ENCODE data around the gene C11orf86. TPM values are rescaled to one million over a fixed set of nuclear protein-coding genes. Genes with fewer than 3 reads are reported as not detected.
"Not testable (repeated sequence)": the region's sequence is repeated elsewhere in the genome, so short reads cannot be mapped to it uniquely, and the experiment has no call there.

Gene C11orf86
- total and polyA plus RNA-seq, 7 donors = 0.04 to 0.10 TPM; not detected in 5

DNA sequence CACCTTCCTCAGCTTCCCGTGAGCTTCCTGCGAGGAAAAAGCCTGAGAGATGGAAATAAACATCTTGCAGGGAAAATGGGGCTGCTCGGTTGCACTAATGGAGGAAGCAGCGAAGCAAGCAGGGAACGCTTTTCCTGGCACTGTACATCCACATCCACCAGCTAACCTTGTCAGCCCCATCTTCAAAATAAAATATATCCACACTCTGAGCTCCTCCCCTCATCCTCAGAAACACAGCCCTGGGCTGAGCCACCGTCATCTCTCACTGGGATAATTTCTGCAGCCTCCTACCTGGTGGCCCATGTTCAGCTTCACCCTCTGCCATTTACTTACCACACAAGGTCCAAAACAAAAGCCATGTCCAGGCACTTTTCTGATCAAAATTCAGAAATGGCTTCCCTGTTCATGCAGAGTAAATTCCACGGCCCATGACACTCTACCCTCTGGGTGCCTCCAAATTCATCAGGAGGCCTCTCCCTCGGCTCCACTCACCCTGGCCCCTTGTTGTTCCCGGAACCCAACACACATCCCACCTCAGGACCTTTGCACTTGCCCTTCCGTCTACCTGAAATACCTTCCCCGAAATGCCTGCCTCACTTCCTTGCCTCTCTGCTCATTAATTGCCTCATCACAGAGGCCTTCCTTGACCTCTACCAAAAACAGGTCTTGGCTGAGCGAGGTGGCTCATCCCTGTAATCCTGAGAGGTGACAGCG is 13.0 kb downstream of the C11orf86 start:
- no peak for ATAC-seq
- Histone ChIP-seq H3K36me3 (ENCODE audit: insufficient read depth in 1 of 2, low read depth in 1 of 2) (no peaks in the 10 kb centered on the region), H3K4me3 (no peak overlapping the region), H3K4me1 (peaks cover 12% of the 10 kb centered on the region), H3K27me3 (ENCODE audit: insufficient read depth in 3 of 3, low read length in 2 of 3) (no peaks in the 10 kb centered on the region), H3K27ac (no peak overlapping the region), H3K9me3 (no peaks in the 10 kb centered on the region)
- WGBS, 3 donors = 85 to 88% (median 86%) methylated on average over 13 of the region's 13 CpGs
- intact Hi-C loops (cut with DNase I) = no loop called here
- no peak for DNase-seq
- TF ChIP-seq, protein P1, sequence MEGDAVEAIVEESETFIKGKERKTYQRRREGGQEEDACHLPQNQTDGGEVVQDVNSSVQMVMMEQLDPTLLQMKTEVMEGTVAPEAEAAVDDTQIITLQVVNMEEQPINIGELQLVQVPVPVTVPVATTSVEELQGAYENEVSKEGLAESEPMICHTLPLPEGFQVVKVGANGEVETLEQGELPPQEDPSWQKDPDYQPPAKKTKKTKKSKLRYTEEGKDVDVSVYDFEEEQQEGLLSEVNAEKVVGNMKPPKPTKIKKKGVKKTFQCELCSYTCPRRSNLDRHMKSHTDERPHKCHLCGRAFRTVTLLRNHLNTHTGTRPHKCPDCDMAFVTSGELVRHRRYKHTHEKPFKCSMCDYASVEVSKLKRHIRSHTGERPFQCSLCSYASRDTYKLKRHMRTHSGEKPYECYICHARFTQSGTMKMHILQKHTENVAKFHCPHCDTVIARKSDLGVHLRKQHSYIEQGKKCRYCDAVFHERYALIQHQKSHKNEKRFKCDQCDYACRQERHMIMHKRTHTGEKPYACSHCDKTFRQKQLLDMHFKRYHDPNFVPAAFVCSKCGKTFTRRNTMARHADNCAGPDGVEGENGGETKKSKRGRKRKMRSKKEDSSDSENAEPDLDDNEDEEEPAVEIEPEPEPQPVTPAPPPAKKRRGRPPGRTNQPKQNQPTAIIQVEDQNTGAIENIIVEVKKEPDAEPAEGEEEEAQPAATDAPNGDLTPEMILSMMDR (IDR thresholded peaks at IDR 0.05) = no peak

DNA sequence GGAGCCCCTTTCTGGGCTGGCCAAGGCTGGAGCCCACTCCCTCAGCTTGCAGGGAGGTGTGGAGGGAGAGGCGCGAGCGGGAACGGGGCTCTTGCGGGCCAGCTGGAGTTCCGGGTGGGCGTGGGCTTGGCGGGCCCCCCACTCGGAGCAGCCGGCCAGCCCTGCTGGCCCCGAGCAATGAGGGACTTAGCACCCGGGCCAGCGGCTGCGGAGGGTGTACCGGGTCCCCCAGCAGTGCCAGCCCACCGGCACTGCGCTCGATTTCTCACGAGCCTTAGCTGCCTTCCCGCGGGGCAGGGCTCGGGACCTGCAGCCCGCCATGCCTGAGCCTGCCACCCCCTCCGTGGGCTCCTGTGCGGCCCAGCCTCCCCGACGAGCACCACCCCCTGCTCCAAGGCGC is 13.6 kb downstream of the C11orf86 start:
- DNase-seq; ATAC-seq; H3K9me3 ChIP-seq; H3K4me3 ChIP-seq; H3K27ac ChIP-seq; H3K36me3 ChIP-seq (ENCODE audit: insufficient read depth in 1 of 2, low read depth in 1 of 2); intact Hi-C loops (cut with DNase I); H3K27me3 ChIP-seq (ENCODE audit: insufficient read depth in 3 of 3, low read length in 2 of 3): not testable (repeated sequence)
- peaks cover 12% of the 10 kb centered on the region for H3K4me1 ChIP-seq
- 91 to 93% (median 92%) methylated on average over 23 to 28 of the region's 28 CpGs for WGBS, 3 donors

DNA sequence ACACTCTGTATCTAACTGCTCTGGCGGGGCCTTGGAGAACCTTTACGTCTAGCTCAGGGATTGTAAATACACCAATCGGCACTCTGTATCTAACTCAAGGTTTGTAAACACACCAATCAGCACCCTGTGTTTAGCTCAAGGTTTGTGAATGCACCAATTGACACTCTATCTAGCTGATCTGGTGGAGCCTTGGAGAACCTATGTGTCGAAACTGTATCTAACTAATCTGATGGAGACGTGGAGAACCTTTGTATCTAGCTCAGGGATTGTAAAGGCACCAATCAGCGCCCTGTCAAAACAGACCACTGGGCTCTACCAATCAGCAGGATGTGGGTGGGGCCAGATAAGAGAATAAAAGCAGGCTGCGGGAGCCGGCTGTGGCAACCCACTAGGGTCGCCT is 14.3 kb downstream of the C11orf86 start:
- H3K36me3 ChIP-seq (ENCODE audit: insufficient read depth in 1 of 2, low read depth in 1 of 2); H3K27me3 ChIP-seq (ENCODE audit: insufficient read depth in 3 of 3, low read length in 2 of 3); DNase-seq; ATAC-seq; intact Hi-C loops (cut with DNase I); H3K4me3 ChIP-seq; H3K9me3 ChIP-seq; H3K27ac ChIP-seq: not testable (repeated sequence)
- H3K4me1 ChIP-seq = peaks cover 12% of the 10 kb centered on the region
- 83 to 87% (median 85%) methylated on average over 9 of the region's 9 CpGs for WGBS, 3 donors

DNA sequence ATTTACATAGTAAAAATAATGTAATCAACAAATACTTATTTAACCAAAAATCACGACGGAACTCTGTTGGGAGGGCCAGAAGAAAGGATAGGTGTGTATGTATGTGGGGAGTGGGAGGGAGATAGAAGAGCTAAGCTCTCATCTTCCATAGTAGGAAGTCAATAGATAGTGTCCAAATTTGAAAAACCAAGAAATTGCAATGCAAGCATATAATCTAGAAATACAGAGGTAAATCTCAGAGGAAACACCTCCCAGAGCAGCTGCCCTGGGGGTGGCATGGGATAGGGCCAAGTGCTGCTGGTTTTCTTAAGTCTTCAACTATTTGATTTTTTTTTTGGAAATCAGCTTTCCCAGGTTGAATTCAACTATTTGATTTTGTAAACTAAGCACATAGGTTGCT is 16.9 kb downstream of the C11orf86 start:
- intact Hi-C loops (cut with DNase I) = no loop called here
- H3K27me3 ChIP-seq (ENCODE audit: insufficient read depth in 3 of 3, low read length in 2 of 3) = no peaks in the 10 kb centered on the region

DNA sequence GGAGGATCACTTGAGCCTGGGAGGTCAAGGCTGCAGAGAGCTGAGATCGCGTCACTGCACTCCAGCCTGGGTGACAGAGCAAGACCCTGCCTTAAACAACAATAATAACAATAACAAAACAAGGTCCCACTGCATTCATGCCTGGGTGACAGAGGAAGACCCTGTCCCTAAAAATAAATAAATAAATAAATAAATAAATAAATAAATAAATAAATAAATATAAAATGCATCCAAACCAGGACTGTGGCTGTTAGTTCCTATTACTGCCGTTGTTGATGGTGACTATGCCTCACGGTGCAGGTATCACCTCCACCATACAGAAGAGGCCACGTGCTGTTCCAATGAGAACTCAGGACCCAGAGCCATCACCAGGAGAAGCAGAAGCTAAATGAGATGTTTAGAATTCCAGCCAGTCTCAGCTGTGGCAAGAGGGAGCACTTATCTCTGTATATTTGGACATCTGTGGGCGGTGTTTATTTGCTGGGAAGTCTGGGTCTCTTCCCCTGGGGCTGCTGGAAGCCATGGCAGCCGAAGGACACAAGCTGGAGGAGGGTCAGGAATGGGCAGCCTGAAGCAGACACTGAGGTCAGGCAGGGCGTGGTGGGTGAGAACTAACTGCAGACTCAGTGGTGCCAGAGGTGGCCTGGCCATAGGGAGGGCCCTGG is 21.6 kb downstream of the C11orf86 start:
- 71 to 75% (median 72%) methylated on average over 8 of the region's 8 CpGs for WGBS, 3 donors
- H3K27me3 ChIP-seq (ENCODE audit: insufficient read depth in 3 of 3, low read length in 2 of 3) = no peaks in the 10 kb centered on the region
- no peaks in the 10 kb centered on the region for H3K36me3 ChIP-seq (ENCODE audit: insufficient read depth in 1 of 2, low read depth in 1 of 2)
- no peak for ATAC-seq
- intact Hi-C loops (cut with DNase I) = no loop called here
- H3K4me1 ChIP-seq = no peaks in the 10 kb centered on the region
- TF ChIP-seq, protein P1 (IDR thresholded peaks at IDR 0.05) = no peak
- H3K9me3 ChIP-seq = no peaks in the 10 kb centered on the region
- H3K4me3 ChIP-seq = no peak overlapping the region
- DNase-seq = no peak
- no peak overlapping the region for H3K27ac ChIP-seq

More for the DNA sequence above, 16.9 kb downstream of the C11orf86 start:
- WGBS, 3 donors = 79 to 86% (median 82%) methylated on average over 2 of the region's 2 CpGs
- Histone ChIP-seq H3K36me3 (ENCODE audit: insufficient read depth in 1 of 2, low read depth in 1 of 2) (no peaks in the 10 kb centered on the region), H3K4me1 (no peaks in the 10 kb centered on the region), H3K9me3 (no peaks in the 10 kb centered on the region), H3K27ac (no peak overlapping the region), H3K4me3 (no peak overlapping the region)
- TF ChIP-seq, protein P1 (IDR thresholded peaks at IDR 0.05) = no peak
- no peak for ATAC-seq
- DNase-seq = no peak
